Erythroblast (primary cell): ENCODE results near the gene TNNI3.
"Not testable (repeated sequence)": the region's sequence is repeated elsewhere in the genome, so short reads cannot be mapped to it uniquely, and the experiment has no call there.

Experiments used
- DNase-seq, 2 experiments: peaks; one replicate each; lab custom pipeline; 2025; lab: John Stamatoyannopoulos, UW
- GATA1 ChIP-seq: IDR thresholded peaks from 2 replicates; pipeline ENCODE4 v1.6.1; 2011; ENCODE audit warnings: low read depth, mild to moderate bottlenecking, control low read depth, low read length, moderate library complexity
- POLR2A ChIP-seq: IDR thresholded peaks from 2 replicates; pipeline ENCODE4 v1.6.1; 2011; ENCODE audit warnings: mild to moderate bottlenecking, low read length

The TNNI3 gene

DNA sequence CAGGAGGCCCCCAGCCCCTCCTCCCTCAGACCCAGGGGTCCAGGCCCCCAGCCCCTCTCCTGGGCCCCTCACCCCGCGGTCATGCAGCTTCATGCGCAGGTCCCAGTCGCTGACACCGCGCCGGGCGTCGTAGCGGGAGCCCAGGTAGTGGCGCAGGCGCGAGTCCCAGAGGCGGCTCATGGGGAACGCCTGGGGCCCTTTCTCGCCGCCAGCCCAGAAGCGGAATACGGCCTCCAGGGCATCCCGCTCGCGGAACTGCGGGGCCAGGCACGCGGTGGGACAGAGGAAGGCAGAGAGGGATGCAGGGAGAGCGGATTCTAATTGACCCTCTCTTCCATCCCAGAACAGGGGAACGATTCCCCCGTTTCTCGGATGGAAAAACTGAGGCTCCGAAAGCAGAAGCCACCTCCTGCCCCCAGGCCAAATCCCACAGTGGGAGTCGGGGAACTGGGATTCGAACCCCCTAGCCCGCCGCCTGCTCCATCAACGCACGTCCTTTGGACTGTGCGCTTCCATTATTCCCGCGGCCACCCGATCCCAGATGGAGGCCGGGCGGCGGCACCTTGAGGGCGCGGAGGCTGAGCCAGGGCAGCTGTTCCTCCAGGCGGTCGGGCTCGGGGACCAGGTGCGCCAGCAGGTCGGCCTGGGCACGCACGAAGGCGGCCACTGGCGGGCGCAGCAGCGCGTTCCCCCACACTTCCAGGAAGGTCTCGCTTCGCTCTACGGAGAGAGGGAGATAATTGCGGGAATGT, 4.2 kb upstream of the TNNI3 start:
- no peak for TF ChIP-seq POLR2A
- TF ChIP-seq GATA1: no peak
- no peak for DNase-seq

DNA sequence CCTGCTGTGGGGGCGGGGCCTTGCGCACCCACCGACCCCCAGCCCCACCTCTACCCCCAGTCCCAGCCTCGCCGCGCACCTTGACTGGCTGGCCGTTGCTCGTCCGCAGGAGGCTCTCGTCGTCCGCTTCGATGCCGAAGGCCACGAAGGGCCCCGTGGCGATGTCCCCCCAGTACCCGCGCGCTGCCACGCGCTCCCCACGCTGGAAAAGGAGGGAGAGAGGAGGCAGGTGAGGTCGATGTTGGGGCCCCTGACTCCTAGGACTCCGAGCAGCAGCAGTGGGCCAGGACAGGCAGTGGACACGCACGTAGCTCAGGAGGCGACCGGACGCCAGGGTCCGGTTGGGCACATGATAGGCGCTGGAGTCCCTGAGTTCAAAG, 3.4 kb upstream of the TNNI3 start:
- DNase-seq: no peak
- TF ChIP-seq GATA1: no peak
- TF ChIP-seq POLR2A: no peak

DNA sequence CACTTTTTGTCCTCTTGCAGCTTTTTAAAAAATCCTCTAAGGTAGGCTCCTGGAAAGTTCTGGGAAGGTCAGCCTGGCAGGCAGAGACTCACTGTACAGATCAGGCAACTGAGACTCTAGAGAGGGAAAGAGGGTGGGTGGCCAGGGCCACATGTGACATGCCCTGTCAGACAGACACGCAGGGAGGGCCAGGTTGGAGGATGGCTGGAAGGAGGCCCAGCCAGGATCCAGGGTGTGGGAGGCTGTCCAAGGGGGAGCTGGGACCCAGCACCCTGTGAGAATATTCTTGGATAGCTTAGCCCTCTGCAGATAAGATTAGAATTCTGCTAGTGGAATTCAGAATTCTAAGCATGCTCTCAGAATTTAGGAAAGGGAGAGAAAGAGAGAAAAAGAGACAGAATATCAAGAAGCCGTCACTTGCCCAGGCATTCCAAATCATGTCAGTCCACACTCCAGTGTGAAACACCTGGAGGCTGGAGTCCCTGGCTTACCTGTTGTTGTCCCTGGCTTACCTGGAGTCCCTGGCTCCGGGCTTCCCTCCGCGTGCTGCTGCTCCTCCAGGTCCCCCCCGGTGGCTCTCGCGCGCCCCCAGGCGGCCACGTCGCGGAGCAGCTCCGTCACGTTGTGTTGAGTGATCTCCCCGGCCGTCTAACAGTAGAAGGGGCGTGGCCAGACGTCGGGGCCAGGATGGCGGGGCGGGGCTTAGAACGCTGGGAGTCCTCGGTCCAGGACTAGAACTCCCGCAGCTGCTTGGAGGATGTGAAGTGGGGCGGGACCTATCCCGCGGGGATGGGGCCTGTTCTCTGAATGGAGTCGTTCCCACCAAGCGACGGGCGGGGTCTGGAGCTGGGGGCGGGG, 2.8 kb upstream of the TNNI3 start:
- peak; percentile 92 to 97 for DNase-seq

DNA sequence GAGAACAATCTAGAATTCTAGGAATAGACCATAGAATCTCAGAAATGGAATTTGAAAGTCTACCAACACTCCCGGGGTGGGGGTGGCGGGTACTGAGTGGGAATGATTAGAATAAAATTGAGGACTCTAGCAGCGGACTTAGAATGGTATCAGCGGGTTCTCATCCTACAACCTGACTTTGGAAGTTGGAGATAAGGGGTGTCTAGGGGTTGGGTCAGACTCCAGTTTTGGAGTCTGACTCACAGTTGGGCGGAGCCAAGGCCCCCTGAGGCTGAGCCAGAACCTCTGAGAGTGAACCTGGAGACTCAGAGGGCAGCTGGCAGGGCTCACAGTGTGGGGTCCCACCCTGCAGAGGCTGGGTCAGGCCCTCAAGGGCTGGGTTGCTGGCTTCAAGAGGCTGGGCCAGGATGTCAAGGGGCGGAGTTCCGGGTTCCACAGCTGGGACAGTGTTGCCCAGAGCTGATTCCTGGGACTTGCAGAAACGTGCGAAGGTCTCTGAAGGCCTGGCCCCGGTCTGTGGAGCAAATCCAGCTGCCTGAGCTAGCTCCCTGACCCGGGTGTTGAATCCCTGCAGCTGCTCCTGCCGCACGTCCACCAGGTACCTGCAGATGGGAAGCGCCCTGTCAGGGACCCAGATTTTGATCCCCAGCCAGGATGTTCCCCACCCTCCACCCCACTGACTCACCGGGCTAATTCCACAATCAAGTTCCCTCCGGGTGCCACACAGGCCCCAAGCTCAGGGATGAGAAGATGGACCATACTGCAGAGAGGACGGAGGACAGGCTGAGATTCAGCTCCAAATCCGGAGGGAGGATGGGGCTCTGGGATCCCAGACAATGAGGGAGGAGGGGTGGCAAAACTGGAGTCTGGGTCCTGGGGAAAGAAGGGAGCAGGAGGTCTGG, 1.6 kb upstream of the TNNI3 start:
- no peak for TF ChIP-seq POLR2A
- peak; percentile 39 for TF ChIP-seq GATA1
- peak; percentile 94 to 97 for DNase-seq

More for the DNA sequence above, 2.8 kb upstream of the TNNI3 start:
- TF ChIP-seq GATA1 (no peak), POLR2A (no peak)

DNA sequence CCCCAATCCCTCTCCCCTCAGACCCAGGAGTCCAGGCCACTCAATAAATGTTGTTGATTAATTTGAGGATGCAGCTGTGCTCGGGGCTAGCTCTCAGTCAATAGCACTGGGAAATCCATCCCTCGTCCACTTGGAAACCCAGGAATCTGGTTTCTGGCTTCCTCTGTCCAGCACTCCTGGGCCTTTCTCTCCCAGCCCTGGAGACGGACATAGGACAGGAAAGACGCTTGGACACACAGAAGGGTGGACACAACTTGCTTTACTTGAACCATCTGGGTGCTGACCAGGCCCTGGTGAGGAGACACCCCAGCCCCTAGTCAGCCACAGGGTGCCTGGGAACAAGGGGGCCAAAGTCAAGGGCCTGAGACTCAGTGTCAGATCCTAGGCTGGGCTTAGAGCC, 891 bp upstream of the TNNI3 start:
- no peak for TF ChIP-seq POLR2A
- no peak for TF ChIP-seq GATA1

DNA sequence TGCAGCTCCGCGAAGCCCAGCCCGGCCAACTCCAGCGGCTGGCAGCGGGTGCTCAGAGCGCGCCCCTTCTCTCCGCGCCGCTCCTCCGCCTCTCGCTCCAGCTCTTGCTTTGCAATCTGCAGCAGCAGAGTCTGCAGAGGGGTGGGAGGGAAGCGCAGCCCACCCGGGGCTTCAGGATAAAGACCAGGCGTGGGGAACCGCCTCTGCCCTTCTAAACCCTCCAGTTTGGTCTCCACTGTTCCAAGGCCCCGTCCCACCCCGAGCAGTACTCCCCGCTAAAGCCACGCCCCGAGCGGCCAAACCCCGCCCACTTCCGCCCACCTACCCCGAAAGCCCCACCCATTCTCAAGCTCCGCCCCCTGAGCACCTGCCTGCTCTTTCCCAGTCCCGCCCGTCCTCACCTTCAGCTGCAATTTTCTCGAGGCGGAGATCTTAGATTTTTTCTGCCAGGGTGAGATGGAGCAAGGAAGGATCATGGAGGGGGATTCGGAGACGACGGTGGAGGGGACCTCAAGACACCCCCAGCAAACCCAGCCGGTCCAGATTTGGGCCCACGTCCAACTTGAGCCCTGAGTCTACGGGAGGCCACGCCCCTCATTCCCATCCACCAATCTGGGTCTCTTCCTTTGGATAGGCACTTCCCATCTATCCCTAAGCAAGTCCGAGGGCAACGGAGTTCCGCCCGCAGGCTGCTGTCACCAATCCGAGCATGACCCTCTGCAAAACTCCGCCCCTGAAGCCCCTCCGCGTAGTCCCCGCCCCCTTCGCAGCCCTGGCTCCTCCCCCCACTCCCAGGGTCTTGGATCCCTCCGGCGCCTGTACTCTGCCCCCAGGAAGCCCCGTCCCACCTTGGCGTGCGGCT, 1.1 kb downstream of the TNNI3 start:
- peak; percentile 45 to 76 for DNase-seq
- TF ChIP-seq GATA1 (no peak), POLR2A (no peak)

More for the DNA sequence above, 891 bp upstream of the TNNI3 start:
- DNase-seq: no peak

DNA sequence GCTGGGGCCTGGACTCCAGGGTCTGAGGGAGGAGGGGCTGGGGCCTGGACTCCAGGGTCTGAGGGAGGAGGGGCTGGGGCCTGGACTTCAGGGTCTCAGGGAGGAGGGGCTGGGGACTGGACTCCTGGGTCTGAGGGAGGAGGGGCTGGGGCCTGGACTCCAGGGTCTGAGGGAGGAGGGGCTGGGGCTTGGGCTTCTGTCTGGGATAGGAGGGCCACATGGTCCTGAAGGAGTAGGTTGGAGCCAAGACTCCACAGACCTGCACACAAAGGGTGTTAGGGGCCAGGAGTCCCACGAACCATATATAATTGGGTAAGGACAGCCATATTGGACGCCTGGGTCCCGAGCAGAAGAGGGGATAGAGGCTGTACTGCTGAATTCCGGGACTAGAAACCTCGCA, 1.7 kb downstream of the TNNI3 start:
- not testable (repeated sequence) for DNase-seq

DNA sequence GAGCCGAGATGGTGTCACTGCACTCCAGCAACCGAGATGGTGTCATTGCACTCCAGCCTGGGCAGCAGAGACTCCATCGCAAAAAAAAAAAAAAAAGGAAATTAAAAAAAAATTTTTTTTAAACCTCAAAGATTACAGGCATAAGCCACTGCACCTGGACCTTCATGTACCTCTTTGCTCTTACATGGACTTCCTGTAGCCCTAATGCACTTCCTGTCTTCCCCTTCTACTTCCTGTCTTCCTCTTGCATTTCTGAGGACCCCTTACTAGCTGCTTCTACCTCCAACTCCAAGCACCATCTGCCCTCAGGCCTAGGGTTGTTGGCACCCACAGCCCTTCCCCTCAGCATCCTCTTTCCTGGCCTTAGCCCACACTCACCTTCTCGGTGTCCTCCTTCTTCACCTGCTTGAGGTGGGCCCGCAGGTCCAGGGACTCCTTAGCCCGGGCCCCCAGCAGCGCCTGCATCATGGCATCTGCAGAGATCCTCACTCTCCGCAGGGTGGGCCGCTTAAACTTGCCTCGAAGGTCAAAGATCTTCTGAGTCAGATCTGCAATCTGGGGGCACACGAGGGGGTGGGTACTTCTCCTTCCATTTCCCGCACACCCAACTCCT, 3.8 kb downstream of the TNNI3 start:
- no peak for TF ChIP-seq POLR2A
- TF ChIP-seq GATA1: no peak
- no peak for DNase-seq

DNA sequence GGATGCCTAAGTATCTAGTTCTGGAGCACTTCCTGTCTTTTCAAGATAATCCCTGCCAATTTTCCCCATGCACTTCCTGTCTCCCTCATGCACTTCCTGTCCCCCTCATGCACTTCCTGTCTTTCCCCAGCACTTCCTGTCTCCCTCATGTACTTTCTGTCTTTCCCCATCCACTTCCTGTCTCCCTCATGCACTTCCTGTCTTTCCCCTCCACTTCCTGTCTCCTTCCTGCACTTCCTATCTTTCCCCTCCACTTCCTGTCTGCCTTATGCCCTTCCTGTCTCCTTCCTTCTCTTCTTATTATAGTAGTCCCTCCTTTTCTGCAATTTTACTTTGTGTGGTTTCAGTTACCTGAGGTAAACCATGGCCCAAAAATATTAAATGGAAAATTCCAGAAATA, 5.5 kb downstream of the TNNI3 start:
- no peak for DNase-seq
- TF ChIP-seq GATA1: no peak
- TF ChIP-seq POLR2A: no peak

DNA sequence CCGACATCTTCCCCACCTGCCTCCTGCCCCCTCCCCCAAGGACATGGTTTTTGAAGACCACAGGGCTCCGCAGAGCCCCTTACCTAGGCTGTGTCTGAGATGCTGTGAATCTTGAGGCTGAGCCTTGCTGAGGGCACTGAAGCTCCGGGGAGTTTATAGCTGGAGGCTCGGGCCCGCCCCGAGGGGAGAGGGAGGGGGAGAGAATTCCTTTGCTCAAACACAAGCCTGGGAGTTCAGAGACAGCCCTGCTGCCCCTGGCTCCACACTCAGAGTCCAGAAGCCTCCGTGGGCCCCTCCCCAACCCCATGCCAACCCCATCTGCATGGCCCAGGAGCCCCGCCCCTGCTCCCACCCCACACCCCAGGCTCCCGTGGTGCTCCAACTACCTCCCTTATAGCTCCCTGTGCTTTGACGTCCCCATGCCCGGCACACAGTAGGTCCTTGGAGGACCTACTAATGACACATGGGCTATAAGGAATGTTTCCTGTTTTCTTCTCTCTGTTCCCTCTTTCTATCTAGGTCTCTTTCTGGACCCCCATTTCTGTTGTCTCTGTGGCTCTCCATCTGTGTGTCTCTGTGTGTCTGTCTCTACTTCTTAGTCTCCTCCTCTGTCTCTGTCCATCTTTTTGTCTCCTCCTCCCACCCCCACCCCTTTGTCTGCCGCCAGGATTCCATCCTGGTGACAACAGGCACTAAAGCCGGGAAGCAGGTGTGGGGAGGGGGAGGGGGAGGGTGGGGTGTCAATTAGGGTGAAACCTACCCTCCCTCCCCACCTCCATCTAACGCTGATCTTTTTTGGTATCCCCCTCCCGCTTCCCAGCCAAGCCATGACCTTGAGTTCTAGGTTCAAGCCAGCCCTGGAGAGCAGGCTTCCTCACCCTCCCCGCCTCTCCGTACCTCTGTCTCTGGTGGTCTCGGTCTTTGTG, 8.2 kb downstream of the TNNI3 start, which contains the start of gene TNNT1:
Gene TNNT1 (minus strand): TSS at position 129 of the 926 bp plus-strand sequence. CDS start 2,049 bp downstream, outside the sequence.
- no peak for DNase-seq
- TF ChIP-seq POLR2A: no peak
- TF ChIP-seq GATA1: no peak

DNA sequence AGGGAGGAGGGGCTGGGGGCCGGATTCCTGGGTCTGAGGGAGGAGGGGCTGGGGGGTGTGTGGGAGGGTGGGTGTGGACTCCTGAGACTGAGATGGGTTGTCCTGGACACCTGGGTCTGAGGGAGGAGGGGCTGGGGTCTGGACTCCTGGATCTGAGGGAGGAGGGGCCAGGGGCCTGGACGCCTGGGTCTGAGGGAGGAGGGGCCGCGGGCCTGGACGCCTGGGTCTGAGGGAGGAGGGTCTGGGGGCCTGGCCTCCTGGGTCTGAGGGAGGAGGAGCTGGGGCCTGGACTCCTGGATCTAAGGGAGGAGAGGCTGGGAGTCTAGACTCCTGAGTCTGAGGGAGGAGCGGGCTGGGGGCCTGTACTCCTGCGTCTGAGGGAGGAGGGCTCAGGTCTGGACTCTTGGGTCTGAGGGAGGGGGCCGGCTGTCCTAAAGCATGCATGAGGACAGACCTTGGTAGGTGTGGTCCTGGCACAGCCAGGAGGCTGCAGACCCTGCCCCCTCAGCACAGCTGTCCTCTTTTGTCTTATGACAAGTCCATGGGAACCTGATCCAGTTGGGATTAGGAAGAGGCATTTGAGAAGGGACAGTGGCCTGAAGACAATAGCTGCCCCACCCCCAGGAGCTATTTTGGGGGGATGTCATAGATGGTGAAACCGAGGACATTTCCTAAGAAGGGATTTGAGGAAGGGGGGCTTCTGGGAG, 9.8 kb downstream of the TNNI3 start:
- TF ChIP-seq POLR2A: no peak
- no peak for TF ChIP-seq GATA1
- no peak for DNase-seq
